K562 treated with DMSO at 1 percent for 24 hours (cell line): ENCODE results near the gene TAF11L2. TPM values are rescaled to one million over a fixed set of nuclear protein-coding genes. Genes with fewer than 3 reads are reported as not detected.

Source experiments
- total RNA-seq: library from RNA; unstranded; fragments of 300-600 nt; gene quantifications from 2 replicates; pipeline ENCODE4 v1.2.3, GENCODE V29; 2022; ENCODE audit warnings: low read depth; ENCODE audit not compliant: insufficient read depth

The TAF11L2 gene
- total RNA-seq: not detected in 2 replicates

DNA sequence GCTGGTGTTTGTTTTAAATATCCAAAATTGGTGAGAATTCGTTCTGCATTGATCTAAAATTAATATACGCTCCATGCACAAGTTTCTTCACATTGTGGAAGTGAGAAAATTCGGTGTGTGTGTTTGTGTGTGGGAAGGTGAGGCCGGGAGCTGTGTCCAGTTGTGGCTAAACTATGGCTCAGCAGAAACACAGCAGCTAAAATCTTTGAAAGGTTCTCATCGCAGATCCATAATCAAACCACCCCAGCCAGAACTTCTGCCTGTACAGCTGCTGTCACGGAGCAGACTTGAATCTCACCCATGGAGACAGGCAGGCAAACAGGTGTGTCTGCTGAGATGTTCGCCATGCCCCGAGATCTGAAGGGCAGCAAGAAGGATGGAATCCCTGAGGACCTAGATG, at the start of gene TAF11L2:
TSS of gene TAF11L2 (plus strand) at position 301 of the 400 bp plus-strand sequence.

DNA sequence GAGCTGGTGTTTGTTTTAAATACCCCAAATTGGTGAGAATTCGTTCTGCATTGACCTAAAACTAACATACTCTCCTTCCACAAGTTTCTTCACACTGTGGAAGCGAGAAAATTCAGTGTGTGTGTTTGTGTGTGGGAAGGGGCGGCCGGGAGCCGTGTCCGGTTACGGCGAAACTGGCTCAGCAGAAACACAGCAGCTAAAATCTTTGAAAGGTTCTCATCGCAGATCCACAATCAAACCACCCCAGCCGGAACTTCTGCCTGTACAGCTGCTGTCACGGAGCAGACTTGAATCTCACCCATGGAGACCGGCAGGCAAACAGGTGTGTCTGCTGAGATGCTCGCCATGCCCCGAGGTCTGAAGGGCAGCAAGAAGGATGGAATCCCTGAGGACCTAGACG, 20.0 kb downstream of the TAF11L2 start, which contains the start of gene TAF11L3:
TSS of gene TAF11L3 (plus strand) at position 301 of the 400 bp plus-strand sequence.

DNA sequence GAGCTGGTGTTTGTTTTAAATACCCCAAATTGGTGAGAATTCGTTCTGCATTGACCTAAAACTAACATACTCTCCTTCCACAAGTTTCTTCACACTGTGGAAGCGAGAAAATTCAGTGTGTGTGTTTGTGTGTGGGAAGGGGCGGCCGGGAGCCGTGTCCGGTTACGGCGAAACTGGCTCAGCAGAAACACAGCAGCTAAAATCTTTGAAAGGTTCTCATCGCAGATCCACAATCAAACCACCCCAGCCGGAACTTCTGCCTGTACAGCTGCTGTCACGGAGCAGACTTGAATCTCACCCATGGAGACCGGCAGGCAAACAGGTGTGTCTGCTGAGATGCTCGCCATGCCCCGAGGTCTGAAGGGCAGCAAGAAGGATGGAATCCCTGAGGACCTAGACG, 23.5 kb downstream of the TAF11L2 start, which contains the start of gene TAF11L4:
TSS of gene TAF11L4 (plus strand) at position 301 of the 400 bp plus-strand sequence.

DNA sequence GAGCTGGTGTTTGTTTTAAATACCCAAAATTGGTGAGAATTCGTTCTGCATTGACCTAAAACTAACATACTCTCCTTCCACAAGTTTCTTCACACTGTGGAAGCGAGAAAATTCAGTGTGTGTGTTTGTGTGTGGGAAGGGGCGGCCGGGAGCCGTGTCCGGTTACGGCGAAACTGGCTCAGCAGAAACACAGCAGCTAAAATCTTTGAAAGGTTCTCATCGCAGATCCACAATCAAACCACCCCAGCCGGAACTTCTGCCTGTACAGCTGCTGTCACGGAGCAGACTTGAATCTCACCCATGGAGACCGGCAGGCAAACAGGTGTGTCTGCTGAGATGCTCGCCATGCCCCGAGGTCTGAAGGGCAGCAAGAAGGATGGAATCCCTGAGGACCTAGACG, 26.9 kb downstream of the TAF11L2 start, which contains the start of gene TAF11L5:
TSS of gene TAF11L5 (plus strand) at position 301 of the 400 bp plus-strand sequence.

DNA sequence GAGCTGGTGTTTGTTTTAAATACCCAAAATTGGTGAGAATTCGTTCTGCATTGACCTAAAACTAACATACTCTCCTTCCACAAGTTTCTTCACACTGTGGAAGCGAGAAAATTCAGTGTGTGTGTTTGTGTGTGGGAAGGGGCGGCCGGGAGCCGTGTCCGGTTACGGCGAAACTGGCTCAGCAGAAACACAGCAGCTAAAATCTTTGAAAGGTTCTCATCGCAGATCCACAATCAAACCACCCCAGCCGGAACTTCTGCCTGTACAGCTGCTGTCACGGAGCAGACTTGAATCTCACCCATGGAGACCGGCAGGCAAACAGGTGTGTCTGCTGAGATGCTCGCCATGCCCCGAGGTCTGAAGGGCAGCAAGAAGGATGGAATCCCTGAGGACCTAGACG, 30.3 kb downstream of the TAF11L2 start, which contains the start of gene TAF11L6:
TSS of gene TAF11L6 (plus strand) at position 301 of the 400 bp plus-strand sequence.

Other genes with a start within 250 kb of the TAF11L2 start
- not detected in 2 replicates for gene TAF11L3, start 20.1 kb downstream of the TAF11L2 start, total RNA-seq
- gene TAF11L4, start 23.6 kb downstream of the TAF11L2 start, total RNA-seq: not detected in 2 replicates
- gene TAF11L5, start 27.0 kb downstream of the TAF11L2 start, total RNA-seq: not detected in 2 replicates
- gene TAF11L6, start 30.4 kb downstream of the TAF11L2 start, total RNA-seq: not detected in 2 replicates
- not detected in 2 replicates for gene TAF11L7, start 87.5 kb downstream of the TAF11L2 start, total RNA-seq
- gene TAF11L8, start 92.7 kb downstream of the TAF11L2 start, total RNA-seq: not detected in 2 replicates
- gene TAF11L9, start 96.2 kb downstream of the TAF11L2 start, total RNA-seq: not detected in 2 replicates
- not detected in 2 replicates for gene TAF11L10, start 99.6 kb downstream of the TAF11L2 start, total RNA-seq
- not detected in 2 replicates for gene TAF11L11, start 106.0 kb downstream of the TAF11L2 start, total RNA-seq
- gene TAF11L12, start 112.2 kb downstream of the TAF11L2 start, total RNA-seq: not detected in 2 replicates
- gene TAF11L13, start 133.9 kb downstream of the TAF11L2 start, total RNA-seq: not detected in 2 replicates
- gene TAF11L14, start 136.2 kb downstream of the TAF11L2 start, total RNA-seq: not detected in 2 replicates